Measurements from ENCODE around the gene VWA3B. TPM values are rescaled to one million over a fixed set of nuclear protein-coding genes. Genes with fewer than 3 reads are reported as not detected.

VWA3B gene
- total RNA-seq, 1 donor from 2014 or later, result not detected

GRCh38 chr2:98327776-98328175, 240.8 kb downstream of the VWA3B start:
- H3K4me1 ChIP-seq (ENCODE audit: insufficient read depth, low read length), result no peaks in the 10 kb centered on the region
- H3K27me3 ChIP-seq (ENCODE audit: insufficient read depth, low read length), result no peaks in the 10 kb centered on the region
- DNase-seq (ENCODE audit: low read depth), result no peak
- no peak overlapping the region for H3K4me2 ChIP-seq (ENCODE audit: low read length)
- H3K4me1 Mint-ChIP-seq (ENCODE audit: low read depth, unreplicated experiment), result no peaks in the 10 kb centered on the region
- no peak overlapping the region for H3K27ac Mint-ChIP-seq (ENCODE audit: unreplicated experiment)
- no peak overlapping the region for H3K27ac ChIP-seq (ENCODE audit: low read depth, low read length)
- no peak overlapping the region for H2AFZ ChIP-seq (ENCODE audit: low read depth, low read length)
- H4K20me1 ChIP-seq (ENCODE audit: insufficient read depth, low read length), result no peaks in the 10 kb centered on the region
- H3K9ac ChIP-seq (ENCODE audit: low read length), result no peak overlapping the region
- H3K9me3 ChIP-seq (ENCODE audit: insufficient read depth, low read depth, low read length), result no peaks in the 10 kb centered on the region
- no peak for FAIRE-seq
- H3K4me3 ChIP-seq (ENCODE audit: insufficient read depth, low read depth, low read length), result no peak overlapping the region
- H3K36me3 ChIP-seq (ENCODE audit: insufficient read depth, low read length), result no peaks in the 10 kb centered on the region
- TF ChIP-seq CTCF (IDR thresholded peaks at IDR 0.05; ENCODE audit: insufficient read depth, low read depth, low read length), result no peak
- TF ChIP-seq EZH2 (IDR thresholded peaks at IDR 0.05; ENCODE audit: insufficient read depth, low read length), result no peak
- peaks cover 4% of the 10 kb centered on the region for H3K36me3 Mint-ChIP-seq (ENCODE audit: low read depth, unreplicated experiment)
- no peaks in the 10 kb centered on the region for H3K27me3 Mint-ChIP-seq (ENCODE audit: low read depth, unreplicated experiment)
- H3K9me3 Mint-ChIP-seq (ENCODE audit: unreplicated experiment), result peaks cover 12% of the 10 kb centered on the region
- H3K79me2 ChIP-seq (ENCODE audit: insufficient read depth, low read length), result no peaks in the 10 kb centered on the region
- no peak overlapping the region for H3K4me3 Mint-ChIP-seq (ENCODE audit: unreplicated experiment)

- H3K4me3 Mint-ChIP-seq (ENCODE audit: unreplicated experiment), result no peak overlapping the region
- Histone ChIP-seq H3K4me1 (ENCODE audit: insufficient read depth, low read length) (peaks cover 10% of the 10 kb centered on the region), H3K4me2 (ENCODE audit: low read length) (no peak overlapping the region), H3K27ac (ENCODE audit: low read depth, low read length) (no peak overlapping the region), H2AFZ (ENCODE audit: low read depth, low read length) (no peak overlapping the region), H3K79me2 (ENCODE audit: insufficient read depth, low read length) (no peaks in the 10 kb centered on the region), H3K27me3 (ENCODE audit: insufficient read depth, low read length) (no peaks in the 10 kb centered on the region), H4K20me1 (ENCODE audit: insufficient read depth, low read length) (no peaks in the 10 kb centered on the region), H3K9ac (ENCODE audit: low read length) (no peak overlapping the region), H3K9me3 (ENCODE audit: insufficient read depth, low read depth, low read length) (no peaks in the 10 kb centered on the region), H3K36me3 (ENCODE audit: insufficient read depth, low read length) (no peaks in the 10 kb centered on the region), H3K4me3 (ENCODE audit: insufficient read depth, low read depth, low read length) (no peak overlapping the region)
- DNase-seq (ENCODE audit: low read depth) (no peak), FAIRE-seq (no peak)
- H3K36me3 Mint-ChIP-seq (ENCODE audit: low read depth, unreplicated experiment), result no peaks in the 10 kb centered on the region
- H3K27me3 Mint-ChIP-seq (ENCODE audit: low read depth, unreplicated experiment), result no peaks in the 10 kb centered on the region
- H3K4me1 Mint-ChIP-seq (ENCODE audit: low read depth, unreplicated experiment), result peaks cover 13% of the 10 kb centered on the region
- TF ChIP-seq CTCF (IDR thresholded peaks at IDR 0.05; ENCODE audit: insufficient read depth, low read depth, low read length), result no peak
- TF ChIP-seq EZH2 (IDR thresholded peaks at IDR 0.05; ENCODE audit: insufficient read depth, low read length), result no peak
- peaks cover 4% of the 10 kb centered on the region for H3K9me3 Mint-ChIP-seq (ENCODE audit: unreplicated experiment)
- no peak overlapping the region for H3K27ac Mint-ChIP-seq (ENCODE audit: unreplicated experiment)
Measured at GRCh38 chr2:98329549-98329948, 242.6 kb downstream of the VWA3B start.

GRCh38 chr2:98332989-98333388, 246.0 kb downstream of the VWA3B start:
- Histone ChIP-seq H3K9me3 (ENCODE audit: insufficient read depth, low read depth, low read length) (no peaks in the 10 kb centered on the region), H3K36me3 (ENCODE audit: insufficient read depth, low read length) (no peaks in the 10 kb centered on the region), H3K4me1 (ENCODE audit: insufficient read depth, low read length) (peaks cover 15% of the 10 kb centered on the region), H4K20me1 (ENCODE audit: insufficient read depth, low read length) (no peaks in the 10 kb centered on the region), H3K9ac (ENCODE audit: low read length) (no peak overlapping the region), H3K4me2 (ENCODE audit: low read length) (no peak overlapping the region), H3K79me2 (ENCODE audit: insufficient read depth, low read length) (no peaks in the 10 kb centered on the region), H3K4me3 (ENCODE audit: insufficient read depth, low read depth, low read length) (no peak overlapping the region), H2AFZ (ENCODE audit: low read depth, low read length) (no peak overlapping the region), H3K27ac (ENCODE audit: low read depth, low read length) (no peak overlapping the region), H3K27me3 (ENCODE audit: insufficient read depth, low read length) (no peaks in the 10 kb centered on the region)
- no peak for TF ChIP-seq CTCF (IDR thresholded peaks at IDR 0.05; ENCODE audit: insufficient read depth, low read depth, low read length)
- TF ChIP-seq EZH2 (IDR thresholded peaks at IDR 0.05; ENCODE audit: insufficient read depth, low read length), result no peak
- Mint-ChIP-seq H3K27me3 (ENCODE audit: low read depth, unreplicated experiment) (no peaks in the 10 kb centered on the region), H3K4me1 (ENCODE audit: low read depth, unreplicated experiment) (peaks cover 17% of the 10 kb centered on the region), H3K36me3 (ENCODE audit: low read depth, unreplicated experiment) (no peaks in the 10 kb centered on the region), H3K27ac (ENCODE audit: unreplicated experiment) (no peak overlapping the region), H3K4me3 (ENCODE audit: unreplicated experiment) (no peak overlapping the region), H3K9me3 (ENCODE audit: unreplicated experiment) (peaks cover 6% of the 10 kb centered on the region)
- DNase-seq (ENCODE audit: low read depth) (no peak), FAIRE-seq (no peak)

Measured in astrocyte (in vitro differentiated cells and primary cell).